ENCODE data around the gene SPEN.

GRCh38 chr1:15955552-15955951, 108.0 kb downstream of the SPEN start:
- TF ChIP-seq, protein P1, sequence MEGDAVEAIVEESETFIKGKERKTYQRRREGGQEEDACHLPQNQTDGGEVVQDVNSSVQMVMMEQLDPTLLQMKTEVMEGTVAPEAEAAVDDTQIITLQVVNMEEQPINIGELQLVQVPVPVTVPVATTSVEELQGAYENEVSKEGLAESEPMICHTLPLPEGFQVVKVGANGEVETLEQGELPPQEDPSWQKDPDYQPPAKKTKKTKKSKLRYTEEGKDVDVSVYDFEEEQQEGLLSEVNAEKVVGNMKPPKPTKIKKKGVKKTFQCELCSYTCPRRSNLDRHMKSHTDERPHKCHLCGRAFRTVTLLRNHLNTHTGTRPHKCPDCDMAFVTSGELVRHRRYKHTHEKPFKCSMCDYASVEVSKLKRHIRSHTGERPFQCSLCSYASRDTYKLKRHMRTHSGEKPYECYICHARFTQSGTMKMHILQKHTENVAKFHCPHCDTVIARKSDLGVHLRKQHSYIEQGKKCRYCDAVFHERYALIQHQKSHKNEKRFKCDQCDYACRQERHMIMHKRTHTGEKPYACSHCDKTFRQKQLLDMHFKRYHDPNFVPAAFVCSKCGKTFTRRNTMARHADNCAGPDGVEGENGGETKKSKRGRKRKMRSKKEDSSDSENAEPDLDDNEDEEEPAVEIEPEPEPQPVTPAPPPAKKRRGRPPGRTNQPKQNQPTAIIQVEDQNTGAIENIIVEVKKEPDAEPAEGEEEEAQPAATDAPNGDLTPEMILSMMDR (IDR thresholded peaks at IDR 0.05) = no peak
- no peak for TF ChIP-seq ZFX (IDR thresholded peaks at IDR 0.05; ENCODE audit: borderline replicate concordance)

All from 22Rv1 (cell line).